AG09309 (cell line): ENCODE results near the gene SLC44A4.
"Not testable (repeated sequence)": the region's sequence is repeated elsewhere in the genome, so short reads cannot be mapped to it uniquely, and the experiment has no call there.

Experiments
- DNase-seq: peaks from one replicate; pipeline ENCODE4 v3.0.0-alpha.2; 2010; ENCODE audit warnings: low read depth
- H3K4me3 ChIP-seq: 2 replicates; pipeline ENCODE4 v1.5.1; 2011; ENCODE audit warnings: mild to moderate bottlenecking, low read depth, low read length, moderate library complexity; ENCODE audit not compliant: control insufficient read depth
- CTCF ChIP-seq: IDR thresholded peaks from 2 replicates; pipeline ENCODE4 v1.5.1; 2011; ENCODE audit warnings: mild to moderate bottlenecking, low read depth, low read length, inconsistent platforms; ENCODE audit not compliant: insufficient read depth, control insufficient read depth; ENCODE audit errors: missing control alignments

Gene SLC44A4

GRCh38 chr6:31875877-31876276 lies 2.9 kb downstream of the SLC44A4 start:
- DNase-seq = no peak
- H3K4me3 ChIP-seq = no peak overlapping the region
- no peak for TF ChIP-seq CTCF

- no peak overlapping the region for H3K4me3 ChIP-seq
- no peak for TF ChIP-seq CTCF
- no peak for DNase-seq
Measured at GRCh38 chr6:31874836-31875572, 3.8 kb downstream of the SLC44A4 start.

- H3K4me3 ChIP-seq = no peak overlapping the region
- DNase-seq = no peak
- TF ChIP-seq CTCF = no peak
Measured at GRCh38 chr6:31874084-31874670, 4.6 kb downstream of the SLC44A4 start.

- no peak for TF ChIP-seq CTCF
- no peak overlapping the region for H3K4me3 ChIP-seq
- no peak for DNase-seq
Measured at GRCh38 chr6:31871046-31871659, 7.6 kb downstream of the SLC44A4 start.

- no peak for TF ChIP-seq CTCF
- DNase-seq = no peak
- H3K4me3 ChIP-seq = no peak overlapping the region
Measured at GRCh38 chr6:31870385-31870921, 8.3 kb downstream of the SLC44A4 start.

- H3K4me3 ChIP-seq = no peak overlapping the region
- no peak for DNase-seq
- TF ChIP-seq CTCF = no peak
Measured at GRCh38 chr6:31869343-31869742, 9.5 kb downstream of the SLC44A4 start.

- not testable (repeated sequence) for H3K4me3 ChIP-seq, DNase-seq
Measured at GRCh38 chr6:31868658-31868971, 10.2 kb downstream of the SLC44A4 start.
